DMS53 treated with DMSO at 0.1 percent for 48 hours (cell line): ENCODE measurements around the gene PADI6.

Experiments used
- DNase-seq: peaks from one replicate; lab custom pipeline; 2025; ENCODE audit not compliant: unreplicated experiment; lab: John Stamatoyannopoulos, UW

Gene PADI6

GRCh38 chr1:17433261-17433660, 61.3 kb downstream of the PADI6 start:
- no peak for DNase-seq

GRCh38 chr1:17434016-17434415, 62.0 kb downstream of the PADI6 start:
- DNase-seq, result no peak

GRCh38 chr1:17434601-17435000, 62.6 kb downstream of the PADI6 start:
- DNase-seq, result no peak

- DNase-seq, result no peak
These were observed 64.6 kb downstream of the PADI6 start for GRCh38 chr1:17436380-17437174.

- DNase-seq, result no peak
These were observed 65.2 kb downstream of the PADI6 start for GRCh38 chr1:17437260-17437579.

- DNase-seq, result no peak
These were observed 65.8 kb downstream of the PADI6 start for GRCh38 chr1:17437580-17438317.

- no peak for DNase-seq
These were observed 66.6 kb downstream of the PADI6 start for GRCh38 chr1:17438318-17439249.

GRCh38 chr1:17439250-17440073, 67.5 kb downstream of the PADI6 start, which contains the start of gene RCC2:
Gene RCC2 (minus strand): TSS chr1:17439677. CDS start chr1:17438514, 1,163 bp downstream.
- DNase-seq, result peak; percentile 80

GRCh38 chr1:17440074-17440826, 68.3 kb downstream of the PADI6 start:
- no peak for DNase-seq

- no peak for DNase-seq
These were observed 68.8 kb downstream of the PADI6 start for GRCh38 chr1:17440827-17441168.

- peak; percentile 64 for DNase-seq
These were observed 69.4 kb downstream of the PADI6 start for GRCh38 chr1:17441265-17441992.

- no peak for DNase-seq
These were observed 70.0 kb downstream of the PADI6 start for GRCh38 chr1:17441993-17442357.

GRCh38 chr1:17442841-17443240, 70.8 kb downstream of the PADI6 start:
- no peak for DNase-seq

- no peak for DNase-seq
These were observed 75.6 kb downstream of the PADI6 start for GRCh38 chr1:17447501-17447992.
